Endometrial microvascular endothelial cells (primary cell): ENCODE measurements around the gene PRDM16. TPM values are rescaled to one million over a fixed set of nuclear protein-coding genes. Genes with fewer than 3 reads are reported as not detected.

Source experiments
- in situ Hi-C: cut with HindIII; loops from 2 replicates; pipeline ENCODE4 v1.10.0; 2017; ENCODE audit warnings: low sequenced_read_pairs, low pct_unique_long_range_greater_than_20kb; ENCODE audit errors: inconsistent ontology term
- total RNA-seq: library from RNA; depleted of rRNA; stranded (reverse); fragments of >200 nt; gene quantifications from one replicate; pipeline ENCODE4 v1.2.3, GENCODE V29; 2015; ENCODE audit errors: inconsistent ontology term

The PRDM16 gene
- total RNA-seq, 1 donor from 2014 or later, result not detected

DNA sequence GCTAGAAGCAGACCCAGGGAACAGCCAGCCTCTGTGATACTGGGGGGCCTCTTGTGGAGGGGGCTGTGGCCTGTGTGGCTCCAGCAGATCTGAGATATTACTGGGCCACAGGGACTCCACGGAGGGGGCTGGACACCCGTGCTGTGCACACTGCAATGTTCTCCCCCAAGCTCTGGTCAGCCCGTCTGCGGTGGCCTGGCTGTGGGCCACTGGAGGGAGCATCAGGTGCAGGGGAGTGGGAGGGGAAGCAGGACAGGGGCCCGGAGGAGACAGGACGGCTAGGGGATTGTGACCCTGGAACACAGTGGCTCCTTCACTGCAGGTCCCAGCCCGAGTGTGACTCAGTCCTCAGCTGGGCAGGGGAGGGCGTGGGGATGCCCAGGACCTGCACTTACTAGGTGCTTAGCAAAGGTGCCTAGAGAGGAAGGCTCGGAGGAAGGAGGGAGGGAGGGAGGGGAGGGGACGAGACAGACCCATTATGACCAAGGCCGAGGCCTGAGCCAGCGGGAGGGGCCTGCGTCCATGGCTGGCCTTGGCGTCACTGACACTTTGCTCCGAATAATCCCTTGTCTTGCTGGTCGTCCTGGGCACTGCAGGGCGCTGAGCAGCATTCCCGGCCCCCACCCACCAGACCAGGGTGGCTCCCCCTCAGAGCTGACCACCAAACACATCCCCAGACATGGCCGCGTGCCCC is 44.2 kb downstream of the PRDM16 start:
- in situ Hi-C loops, result no loop called here

DNA sequence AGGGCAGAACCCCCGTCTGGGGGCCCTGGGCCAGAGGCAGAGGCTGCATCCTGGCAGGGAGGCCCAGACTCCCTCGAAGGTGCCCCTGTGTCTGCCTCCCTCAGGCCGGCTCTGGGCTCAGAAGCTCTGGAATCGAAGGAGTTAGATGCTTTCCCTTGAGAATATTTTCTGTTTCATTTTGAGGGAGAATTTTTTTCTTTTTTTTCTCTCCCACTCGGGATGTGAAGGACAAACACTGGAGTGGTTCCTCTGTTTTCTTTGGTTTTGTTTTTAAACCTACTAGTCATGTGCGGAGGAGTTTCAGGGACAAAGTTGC is 44.7 kb downstream of the PRDM16 start:
- in situ Hi-C loops, result no loop called here

DNA sequence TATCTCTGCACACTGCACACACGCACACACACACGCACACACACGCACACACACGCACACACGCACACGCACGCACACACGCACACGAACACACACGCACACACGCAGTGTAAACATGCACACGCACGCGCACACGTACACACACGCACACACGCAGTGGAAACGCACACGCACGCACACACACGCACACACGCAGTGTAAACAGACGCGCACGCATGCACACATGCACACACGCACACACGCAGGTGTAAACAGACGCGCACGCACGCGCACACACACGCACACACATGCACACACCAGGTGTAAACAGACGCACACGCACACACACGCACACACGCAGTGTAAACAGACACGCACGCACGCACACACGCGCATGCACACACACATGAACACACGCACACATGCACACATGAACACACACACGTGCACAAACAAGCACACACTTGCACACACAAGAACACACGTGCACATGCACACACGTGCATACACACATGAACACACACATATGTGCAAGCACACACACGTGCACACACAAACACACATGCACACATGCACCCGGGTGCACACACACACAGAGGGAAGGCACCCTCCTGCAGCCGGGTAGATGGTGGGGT is 45.2 kb downstream of the PRDM16 start:
- in situ Hi-C loops, result no loop called here

DNA sequence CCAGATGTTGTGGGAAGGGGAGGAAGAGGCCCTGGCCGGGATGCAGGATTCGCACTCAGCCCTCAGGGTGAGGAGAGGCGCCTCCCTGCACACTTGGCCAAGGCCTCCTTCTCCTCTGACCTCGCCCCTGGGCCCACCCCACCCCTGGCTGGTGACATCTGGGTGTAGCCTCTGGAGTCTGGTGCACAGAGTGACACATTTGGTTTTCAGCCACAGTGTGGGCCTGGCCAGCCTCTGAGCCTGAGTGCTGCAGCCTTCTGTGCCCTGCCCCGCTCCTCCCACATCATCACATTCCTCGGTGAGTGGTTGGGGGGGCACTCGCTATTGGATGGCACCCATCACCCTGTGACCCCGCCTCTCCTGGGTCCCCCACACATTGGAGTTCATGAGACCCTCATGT is 45.8 kb downstream of the PRDM16 start:
- in situ Hi-C loops, result no loop called here

DNA sequence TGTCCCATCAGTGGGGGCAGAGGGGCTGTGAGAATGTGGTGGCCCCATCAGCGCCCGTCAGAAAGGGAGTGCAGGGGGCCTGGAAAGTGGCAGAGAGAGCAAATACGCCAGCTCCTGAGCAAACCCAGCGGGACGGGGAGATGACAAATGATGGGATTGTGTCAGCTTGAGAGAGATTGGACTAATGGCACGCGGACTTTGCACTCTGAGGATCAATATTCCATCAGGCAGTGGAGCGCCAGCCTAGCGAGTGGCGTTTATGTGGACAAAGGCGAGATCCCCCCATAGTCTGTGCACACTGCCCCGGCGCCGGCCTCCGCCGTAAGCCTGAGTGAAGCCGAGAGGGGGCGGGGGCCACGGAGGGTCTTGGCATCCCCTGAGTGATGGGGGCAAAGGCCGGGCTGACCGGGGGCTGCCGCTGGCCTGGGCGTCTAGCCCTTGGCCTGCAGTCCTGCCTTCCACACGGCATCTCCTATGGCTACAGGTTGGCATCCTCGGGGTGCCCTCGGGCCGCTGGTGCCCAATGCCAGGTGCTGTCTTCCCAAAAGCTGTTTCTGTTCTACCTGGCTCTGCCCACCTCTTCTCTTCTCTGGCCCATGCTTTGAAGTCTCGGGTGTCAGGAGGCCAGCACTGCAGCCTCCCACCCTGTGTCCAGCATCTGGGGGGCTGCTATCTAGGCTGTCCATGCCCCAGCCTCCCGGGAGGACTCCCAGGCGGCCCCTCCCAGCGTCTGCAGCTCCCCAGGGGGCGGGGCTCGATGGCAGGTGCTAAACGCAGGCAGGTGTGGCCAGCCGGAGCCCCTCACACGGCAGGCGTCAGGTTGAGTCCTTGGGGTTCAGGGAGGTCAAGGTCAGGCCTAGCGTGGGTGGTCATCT is 46.5 kb downstream of the PRDM16 start:
- in situ Hi-C loops, result no loop called here

DNA sequence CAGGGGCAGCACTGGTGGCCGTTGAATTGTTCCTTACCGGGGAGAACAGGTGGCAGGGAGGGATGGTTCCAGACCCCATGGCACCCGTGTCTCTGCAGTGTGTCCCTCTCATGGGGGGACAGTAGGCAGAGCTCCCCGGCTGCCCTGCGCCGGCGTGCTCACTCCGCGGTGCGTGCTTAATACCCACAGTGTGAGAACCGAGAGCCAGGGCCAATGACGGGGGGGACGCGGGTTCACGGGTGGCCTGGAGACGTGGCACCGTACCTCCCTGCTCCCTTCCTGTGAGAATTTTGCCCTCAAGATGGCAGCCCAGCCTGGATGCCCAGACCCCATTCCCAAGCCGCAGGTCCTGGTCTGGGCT is 47.1 kb downstream of the PRDM16 start:
- in situ Hi-C loops, result no loop called here

DNA sequence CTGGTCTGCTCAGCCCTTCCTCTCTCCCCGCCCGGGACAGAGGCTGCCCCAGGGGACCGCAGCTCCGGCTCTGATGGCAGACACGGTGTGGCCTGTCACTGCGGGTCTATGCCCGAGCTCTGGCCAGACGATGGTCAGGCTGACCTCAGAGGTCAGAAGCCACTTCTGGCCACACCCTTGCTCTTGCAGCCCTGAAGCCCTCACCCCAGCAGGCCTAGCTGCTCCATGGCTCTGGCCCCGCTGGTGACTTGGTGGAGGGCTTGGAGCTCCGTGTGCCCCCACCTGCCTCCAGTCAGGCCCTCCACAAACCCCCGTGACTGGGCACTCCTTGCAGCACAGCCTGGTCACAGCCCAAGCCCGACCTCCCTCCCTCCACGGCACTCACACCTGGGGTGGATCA is 47.6 kb downstream of the PRDM16 start:
- in situ Hi-C loops, result no loop called here

DNA sequence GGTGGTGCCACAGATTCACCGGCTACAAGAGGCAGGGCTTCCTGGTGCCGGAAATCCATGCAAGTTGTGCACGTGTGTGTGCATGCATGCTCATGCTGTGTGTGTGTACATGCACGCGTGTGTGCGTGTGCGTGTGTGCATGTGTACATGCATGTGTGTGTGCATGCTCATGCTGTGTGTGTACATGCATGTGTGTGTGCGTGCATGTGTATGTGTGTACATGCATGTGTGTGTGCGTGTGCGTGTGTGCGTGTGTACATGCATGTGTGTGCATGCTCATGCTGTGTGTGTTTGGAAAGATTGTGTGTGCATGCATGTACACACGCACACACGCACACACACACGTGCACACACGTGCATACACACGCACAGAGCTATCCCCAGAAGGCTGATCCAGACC is 48.9 kb downstream of the PRDM16 start:
- in situ Hi-C loops, result no loop called here

DNA sequence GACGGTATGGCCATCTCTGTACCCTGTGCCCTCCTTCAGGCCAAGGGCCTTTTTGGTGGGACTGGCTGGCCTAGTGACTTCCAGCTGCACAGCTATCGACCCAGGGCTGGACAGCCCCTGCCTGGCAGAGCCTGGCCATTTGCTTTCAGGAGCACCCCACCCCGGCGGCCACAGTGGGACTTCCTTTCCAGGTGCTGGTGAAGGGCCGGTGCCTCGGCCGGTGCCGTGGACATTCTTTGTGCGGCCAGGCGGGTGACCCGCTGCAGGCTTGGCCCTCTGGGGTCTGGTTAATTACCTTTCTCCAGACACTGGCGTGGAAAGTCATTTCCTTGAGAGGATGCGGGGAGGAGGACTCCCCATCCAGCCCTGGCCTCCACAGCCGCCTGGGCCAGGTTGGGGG is 50.1 kb downstream of the PRDM16 start:
- in situ Hi-C loops, result no loop called here

DNA sequence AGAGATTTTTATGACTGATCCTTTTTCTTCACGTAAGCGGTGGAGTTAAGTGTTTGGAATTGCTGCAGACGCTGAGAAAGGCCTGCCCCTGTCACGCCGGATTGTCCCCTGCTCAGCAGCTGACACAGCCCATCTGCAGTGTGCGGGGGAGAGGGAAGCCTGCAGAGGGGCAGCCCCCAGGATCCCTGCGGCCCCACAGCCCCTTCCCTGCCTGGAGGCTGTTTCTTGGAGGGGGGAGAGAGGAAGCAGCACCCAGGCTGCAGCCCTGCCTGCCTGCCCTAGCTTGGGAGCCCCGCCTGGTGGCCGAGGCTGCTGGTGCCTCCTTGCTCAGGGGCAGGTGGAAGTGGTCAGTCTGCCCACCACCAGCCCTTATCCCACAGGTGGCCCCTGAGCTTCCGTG is 50.7 kb downstream of the PRDM16 start:
- in situ Hi-C loops, result no loop called here

DNA sequence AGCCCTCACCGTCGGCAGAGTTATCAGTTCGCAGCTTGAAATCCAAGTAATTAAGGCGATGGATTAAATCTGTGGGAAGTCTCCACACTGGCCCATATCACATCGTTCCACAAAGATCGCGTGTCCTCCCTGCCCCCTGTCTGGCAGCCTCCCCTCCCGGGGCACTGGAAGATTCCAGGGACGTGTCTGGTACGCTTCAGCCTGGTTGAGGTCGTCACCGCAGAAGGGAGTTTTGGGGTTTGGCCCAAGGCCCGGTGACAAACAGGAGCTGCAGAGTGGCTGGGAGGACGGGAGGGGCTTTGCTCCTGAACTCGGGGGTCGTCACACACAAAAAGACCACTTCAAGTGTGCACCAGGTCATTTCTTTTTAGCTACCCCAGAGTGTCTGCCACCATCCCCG is 51.1 kb downstream of the PRDM16 start:
- in situ Hi-C loops, result no loop called here

DNA sequence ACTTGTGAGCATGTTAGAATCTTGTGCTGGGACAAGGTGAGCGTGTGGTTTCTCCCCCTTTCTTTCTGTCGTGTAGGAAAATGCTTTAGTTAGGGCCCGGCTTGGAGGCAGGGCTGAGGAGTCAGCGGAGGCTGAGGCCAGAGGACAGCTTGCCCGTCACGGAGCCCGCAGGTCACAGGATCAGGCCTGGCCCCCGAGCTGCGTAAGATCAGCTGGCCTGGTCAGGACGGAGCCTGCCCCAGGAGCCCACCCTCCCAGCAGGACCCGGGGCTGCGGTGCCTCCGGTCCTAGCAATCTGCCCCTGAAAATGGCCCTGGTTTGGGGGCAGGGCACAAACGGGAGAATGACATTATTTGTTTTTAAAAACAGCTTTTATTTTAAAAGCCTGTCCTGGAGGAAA is 52.0 kb downstream of the PRDM16 start:
- in situ Hi-C loops, result no loop called here

DNA sequence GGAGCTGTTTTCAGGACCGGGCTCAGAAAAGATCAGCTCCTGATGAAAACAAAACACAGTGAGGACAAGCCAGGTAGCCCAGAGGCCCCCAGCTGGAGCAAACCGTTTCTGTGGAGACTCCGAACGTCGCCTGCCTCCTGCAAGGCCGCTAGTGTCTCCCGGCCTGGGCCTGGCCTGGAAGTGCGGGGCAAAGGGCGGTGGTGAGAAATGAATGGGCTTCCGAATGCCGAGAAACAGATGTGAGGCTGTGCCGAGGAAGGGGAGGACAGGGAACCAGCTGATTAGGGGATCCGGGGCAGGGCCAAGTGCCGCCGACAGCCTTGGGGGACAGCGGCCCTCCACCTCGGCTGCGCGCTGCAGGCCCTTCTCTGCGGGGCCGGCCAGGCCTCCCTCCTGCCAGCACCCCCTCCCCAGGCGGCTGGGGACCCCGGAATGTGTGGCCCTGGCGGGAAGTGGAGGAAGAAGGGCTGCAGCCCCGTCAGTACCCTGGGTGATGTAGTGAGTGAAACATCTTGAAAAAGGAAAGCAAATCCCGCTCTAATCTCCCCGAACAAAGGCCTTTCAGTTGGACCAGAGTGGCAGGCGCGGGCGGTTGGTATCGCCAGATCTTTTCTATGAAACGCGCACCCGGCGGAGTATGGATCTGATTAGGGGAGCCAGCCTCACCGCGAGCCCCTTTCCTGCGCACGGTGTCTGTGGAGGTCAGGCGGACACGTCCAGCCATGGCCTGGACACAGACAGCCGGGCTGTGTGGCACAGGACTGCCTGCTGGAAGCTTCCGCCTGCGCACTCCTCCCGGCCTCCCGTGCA is 52.6 kb downstream of the PRDM16 start:
- in situ Hi-C loops, result no loop called here

DNA sequence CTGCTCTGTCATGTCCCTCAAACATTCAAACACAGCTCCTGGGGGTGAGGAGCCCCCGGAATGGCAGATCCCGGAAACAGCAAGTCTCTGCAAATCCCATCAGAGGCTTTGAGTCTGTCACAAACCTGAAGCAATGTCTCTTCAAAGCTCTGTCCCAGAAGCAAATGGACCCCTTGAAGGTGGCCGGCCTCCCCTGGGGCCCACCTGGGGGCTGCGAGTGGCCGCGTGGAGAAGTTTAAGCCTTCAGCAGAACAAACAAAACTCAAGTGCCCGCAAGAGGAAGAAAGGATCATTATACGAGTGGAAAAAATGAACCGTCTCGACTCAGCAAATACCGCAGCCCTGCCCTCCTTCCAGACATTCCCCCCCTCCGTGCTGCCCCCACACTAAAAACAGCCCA is 53.3 kb downstream of the PRDM16 start:
- in situ Hi-C loops, result no loop called here

DNA sequence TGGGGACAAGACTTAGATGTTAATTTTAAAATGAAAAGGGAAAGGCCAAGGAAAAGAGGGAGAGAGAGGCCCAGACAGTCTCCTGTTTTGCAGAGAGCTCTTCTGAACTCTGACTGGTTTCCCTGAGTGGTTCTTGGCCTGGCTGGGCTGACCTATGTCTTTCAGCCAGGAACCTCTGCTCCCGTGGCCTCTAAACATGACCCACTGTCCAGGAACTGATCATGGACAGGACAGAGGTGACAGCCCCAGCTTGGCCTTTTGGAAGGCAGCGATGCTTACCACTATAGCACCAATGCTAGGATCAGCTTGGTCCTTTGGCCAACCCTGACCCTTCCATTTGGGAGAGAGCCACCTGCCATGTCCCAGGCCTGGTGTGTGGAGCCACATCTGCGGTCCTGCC is 55.2 kb downstream of the PRDM16 start:
- in situ Hi-C loops, result no loop called here

DNA sequence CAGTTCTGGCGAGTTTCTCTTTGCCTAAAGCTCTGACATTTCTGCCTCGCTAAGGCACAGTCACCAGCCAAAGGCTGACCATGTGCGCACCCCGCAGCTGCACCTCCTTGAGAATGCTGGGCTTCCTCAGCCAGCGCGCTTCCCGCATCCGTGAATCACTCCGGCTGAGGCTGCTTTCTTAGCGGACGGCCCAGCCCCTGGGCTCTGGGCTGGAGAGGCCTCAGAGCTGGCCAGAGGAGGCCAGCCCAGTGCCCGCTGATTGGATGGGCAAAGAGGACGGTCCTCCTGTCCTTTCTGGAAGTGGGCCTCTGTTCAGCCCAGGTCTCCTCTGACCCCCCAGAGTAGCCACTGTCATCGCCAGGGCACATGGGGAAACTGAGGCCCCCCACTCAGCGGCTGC is 56.1 kb downstream of the PRDM16 start:
- in situ Hi-C loops, result no loop called here

DNA sequence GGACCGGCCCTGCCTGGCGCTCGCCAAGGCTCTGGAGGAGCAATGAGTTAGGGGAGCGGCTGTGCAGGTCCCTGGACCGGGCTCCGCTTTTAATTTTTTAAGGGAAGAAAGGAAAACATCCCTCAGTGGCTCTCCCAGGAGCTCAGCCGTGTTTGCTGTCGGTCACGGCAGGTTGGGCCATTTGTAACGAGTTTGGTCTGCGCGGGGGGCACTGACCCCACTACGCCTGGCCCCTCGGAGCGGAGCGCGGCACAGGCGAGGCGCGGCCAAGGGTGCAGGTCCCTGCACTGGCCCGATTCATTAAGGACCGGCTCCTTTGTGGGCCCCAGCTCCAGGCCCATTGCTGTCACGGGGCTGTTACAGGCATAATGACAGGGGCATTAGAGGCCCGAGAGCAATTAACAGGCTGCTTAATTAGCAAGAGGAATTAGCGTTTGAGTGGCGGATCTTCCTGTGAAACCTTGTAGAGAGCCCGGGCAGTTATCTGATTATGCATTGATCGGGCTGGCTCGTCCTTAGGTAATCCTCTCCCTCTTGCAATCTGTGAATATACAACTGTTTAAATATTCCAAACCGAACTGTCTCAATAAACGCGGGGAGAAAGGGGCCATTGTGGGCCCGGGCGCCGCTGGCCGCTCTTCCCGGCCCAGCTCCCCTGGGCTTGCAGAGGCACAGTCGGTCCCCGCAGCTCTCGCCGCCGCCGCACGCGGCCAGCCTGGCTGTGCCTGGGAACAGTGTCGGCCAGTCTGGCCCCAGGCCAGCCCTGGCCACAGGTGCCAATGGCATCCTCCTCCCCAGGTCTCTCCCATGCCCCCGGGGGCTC is 56.8 kb downstream of the PRDM16 start:
- in situ Hi-C loops, result no loop called here

DNA sequence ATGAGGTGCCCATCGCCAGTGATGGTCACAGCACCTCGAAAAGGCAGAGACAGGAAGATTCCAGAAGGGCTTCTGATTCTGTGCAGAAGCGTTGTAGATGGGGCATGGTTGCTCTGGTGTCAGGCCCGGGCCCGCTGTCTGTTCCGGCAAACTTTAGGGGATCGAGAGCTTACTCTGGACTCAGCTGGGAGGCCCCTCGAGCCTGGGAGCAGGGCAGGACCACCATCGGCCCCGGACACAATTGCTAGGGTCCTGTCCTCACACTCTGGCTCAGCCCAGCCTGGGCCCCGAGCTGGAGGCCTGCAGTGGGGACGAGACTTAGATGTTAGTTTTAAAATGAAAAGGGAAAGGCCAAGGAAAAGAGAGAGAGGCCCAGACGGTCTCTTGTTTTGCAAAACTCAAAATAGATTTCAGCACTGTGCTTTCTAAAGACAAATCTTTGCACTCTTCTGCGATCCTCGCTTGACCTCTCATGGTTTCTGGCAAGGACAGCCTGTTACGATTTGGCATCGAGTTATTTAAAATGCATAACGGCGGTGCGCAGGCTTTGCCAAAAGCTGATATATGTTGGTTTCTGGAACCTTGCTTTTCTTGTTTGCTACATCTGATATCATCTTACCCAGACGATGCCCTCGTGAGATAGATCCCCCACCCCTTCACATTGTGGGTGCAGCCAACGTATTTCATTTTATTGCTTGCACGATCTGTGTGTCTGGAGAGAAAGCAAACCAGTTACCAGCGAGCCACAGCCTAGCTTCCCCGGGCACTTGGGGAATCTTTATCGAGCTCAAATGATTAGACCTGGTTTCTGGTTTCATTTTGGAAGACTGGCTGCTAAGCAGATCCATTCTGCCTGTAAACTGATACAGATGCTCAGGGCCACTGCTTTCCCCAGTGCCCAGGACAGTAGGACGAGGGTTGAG is 58.0 kb downstream of the PRDM16 start:
- in situ Hi-C loops, result no loop called here
